ENCODE data around the gene NCL. TPM values are rescaled to one million over a fixed set of nuclear protein-coding genes. Genes with fewer than 3 reads are reported as not detected.
A peak's percentile ranks its signal among the peaks of the same experiment; 100 is the strongest.
"Not testable (repeated sequence)": the region's sequence is repeated elsewhere in the genome, so short reads cannot be mapped to it uniquely, and the experiment has no call there.

The NCL gene
- total RNA-seq, 1 donor from 2014 or later: 141 TPM

DNA sequence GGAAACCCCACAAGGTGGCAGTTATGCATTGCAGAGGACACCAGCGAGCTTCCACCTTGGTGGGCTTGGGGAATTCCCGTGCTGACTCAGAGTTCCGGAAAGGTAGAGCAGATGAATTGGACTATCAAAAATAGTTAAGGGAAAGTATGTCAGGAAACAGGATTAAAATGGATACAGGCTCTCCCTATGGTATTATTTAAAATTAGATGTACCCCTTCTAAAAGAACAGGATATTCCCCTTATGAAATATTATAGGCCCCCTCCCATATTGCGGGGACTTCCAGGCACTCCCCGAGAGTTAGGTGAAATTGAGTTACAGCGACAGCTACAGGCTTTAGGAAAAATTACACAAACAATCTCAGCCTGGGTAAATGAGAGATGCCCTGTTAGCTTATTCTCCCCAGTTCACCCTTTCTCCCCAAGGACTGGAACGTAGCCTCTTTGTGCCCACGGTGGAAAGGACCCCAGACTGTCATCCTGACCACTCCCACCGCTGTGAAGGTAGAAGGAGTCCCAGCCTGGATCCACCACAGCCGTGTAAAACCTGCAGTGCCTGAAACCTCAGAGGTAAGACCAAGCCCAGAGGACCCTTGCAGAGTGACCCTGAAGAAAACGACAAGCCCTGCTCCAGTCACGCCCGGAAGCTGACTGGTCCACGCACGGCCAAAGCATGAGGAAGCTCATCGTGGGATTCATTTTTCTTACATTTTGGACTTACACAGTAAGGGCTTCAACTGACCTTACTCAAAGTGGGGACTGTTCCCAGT, 58.5 kb downstream of the NCL start:
- TF ChIP-seq, protein P1, sequence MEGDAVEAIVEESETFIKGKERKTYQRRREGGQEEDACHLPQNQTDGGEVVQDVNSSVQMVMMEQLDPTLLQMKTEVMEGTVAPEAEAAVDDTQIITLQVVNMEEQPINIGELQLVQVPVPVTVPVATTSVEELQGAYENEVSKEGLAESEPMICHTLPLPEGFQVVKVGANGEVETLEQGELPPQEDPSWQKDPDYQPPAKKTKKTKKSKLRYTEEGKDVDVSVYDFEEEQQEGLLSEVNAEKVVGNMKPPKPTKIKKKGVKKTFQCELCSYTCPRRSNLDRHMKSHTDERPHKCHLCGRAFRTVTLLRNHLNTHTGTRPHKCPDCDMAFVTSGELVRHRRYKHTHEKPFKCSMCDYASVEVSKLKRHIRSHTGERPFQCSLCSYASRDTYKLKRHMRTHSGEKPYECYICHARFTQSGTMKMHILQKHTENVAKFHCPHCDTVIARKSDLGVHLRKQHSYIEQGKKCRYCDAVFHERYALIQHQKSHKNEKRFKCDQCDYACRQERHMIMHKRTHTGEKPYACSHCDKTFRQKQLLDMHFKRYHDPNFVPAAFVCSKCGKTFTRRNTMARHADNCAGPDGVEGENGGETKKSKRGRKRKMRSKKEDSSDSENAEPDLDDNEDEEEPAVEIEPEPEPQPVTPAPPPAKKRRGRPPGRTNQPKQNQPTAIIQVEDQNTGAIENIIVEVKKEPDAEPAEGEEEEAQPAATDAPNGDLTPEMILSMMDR (conservative IDR thresholded peaks at IDR 0.05; ENCODE audit: low read depth, low read length): peak; percentile 47
- H3K4me3 ChIP-seq (ENCODE audit: low read depth, low read length); DNase-seq (ENCODE audit: low read depth): not testable (repeated sequence)

DNA sequence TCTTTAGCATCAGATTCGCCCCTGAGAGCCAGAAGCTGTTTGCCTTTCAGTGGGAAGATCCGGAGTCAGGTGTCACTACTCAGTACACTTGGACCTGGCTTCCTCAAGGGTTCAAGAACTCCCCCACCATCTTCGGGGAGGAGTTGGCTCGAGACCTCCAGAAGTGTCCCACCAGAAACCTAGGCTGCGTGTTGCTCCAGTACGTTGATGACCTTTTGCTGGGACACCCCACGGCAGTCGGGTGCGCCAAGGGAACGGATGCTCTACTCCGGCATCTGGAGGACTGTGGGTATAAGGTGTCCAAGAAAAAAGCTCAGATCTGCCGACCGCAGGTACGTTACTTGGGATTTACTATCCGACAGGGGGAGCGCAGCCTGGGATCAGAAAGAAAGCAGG, 60.1 kb downstream of the NCL start:
- not testable (repeated sequence) for H3K4me3 ChIP-seq (ENCODE audit: low read depth, low read length); DNase-seq (ENCODE audit: low read depth)

Other genes starting within 250 kb of the NCL start
- gene B3GNT7, start 68.8 kb downstream of the NCL start, total RNA-seq: 10.7 and 13.7 TPM in 2 replicates
- not detected in 2 replicates for gene NMUR1, start 66.0 kb upstream of the NCL start, total RNA-seq
- not detected in 2 replicates for gene TEX44, start 128.4 kb upstream of the NCL start, total RNA-seq
- 1,797 and 2,011 TPM in 2 replicates for gene PTMA, start 244.0 kb upstream of the NCL start, total RNA-seq

Measured in epithelial cell of proximal tubule (primary cell).